ENCODE data around the gene CLDN24.

- TF ChIP-seq CTCF (IDR thresholded peaks at IDR 0.05) = no peak
- no peak for TF ChIP-seq POLR2A (IDR thresholded peaks at IDR 0.05)
- no peak for TF ChIP-seq POLR2AphosphoS5 (IDR thresholded peaks at IDR 0.05)
These were observed 35.5 kb downstream of the CLDN24 start for GRCh38 chr4:183286590-183287308.
